Right ventricle myocardium superior (tissue), 1 donor: ENCODE results near the gene FRS3. TPM values are rescaled to one million over a fixed set of nuclear protein-coding genes. Genes with fewer than 3 reads are reported as not detected.

Source experiments
- ATAC-seq: fragments of 200-7000 bp; cut with Tn5 transposase; one replicate; pipeline ENCODE4 v1.9.1; 2020; ENCODE audit warnings: mild to moderate bottlenecking; ENCODE audit not compliant: poor library complexity
- DNase-seq: peaks from one replicate; pipeline ENCODE4 v3.0.0-alpha.2; 2020
- intact Hi-C: fragments of 100-400 bp; cut with DNase I; formaldehyde crosslinking; loops from one replicate; pipeline ENCODE4 v1.11.2; 2022
- total RNA-seq: library from RNA; stranded (reverse); fragmentation: NEBNext Ultra II Directional; extraction: Animal tissue kit (Norgen Biotek cat#: 25700); gene quantifications from one replicate; pipeline ENCODE4 v1.2.1, GENCODE V29; 2021
- donor health status: DM: no; HTN: yes; CAD: no; lungs with severe emphysema.

FRS3 gene
- total RNA-seq, 1 donor from 2014 or later = 4.8 TPM

GRCh38 chr6:41756354-41756753 is 23.3 kb downstream of the FRS3 start:
- no peak for ATAC-seq
- intact Hi-C loops = no loop called here
- peak; percentile 30 for DNase-seq

DNA sequence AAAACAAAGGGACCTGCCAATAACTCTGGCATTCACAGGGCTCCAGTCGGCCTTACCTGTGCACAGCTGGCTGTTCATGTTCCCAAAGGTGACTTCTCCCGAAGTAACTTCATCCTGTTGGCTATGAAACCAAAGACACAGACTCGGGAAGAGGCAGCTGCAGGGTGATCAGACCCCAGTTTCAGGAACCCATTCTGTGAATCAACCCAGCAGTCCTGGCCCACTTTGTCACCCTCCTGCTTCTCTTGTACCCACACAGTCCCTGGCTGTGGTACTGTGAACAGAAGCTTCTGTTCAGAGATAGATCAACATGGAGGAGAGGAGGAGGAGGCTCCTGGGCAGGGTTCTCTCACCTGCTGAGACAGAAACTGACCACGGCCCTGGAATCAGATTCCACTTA is 23.8 kb downstream of the FRS3 start:
- intact Hi-C loops = no loop called here
- no peak for ATAC-seq
- no peak for DNase-seq

GRCh38 chr6:41750374-41750773 is 29.3 kb downstream of the FRS3 start:
- DNase-seq (no peak), ATAC-seq (no peak)
- intact Hi-C loops = no loop called here

DNA sequence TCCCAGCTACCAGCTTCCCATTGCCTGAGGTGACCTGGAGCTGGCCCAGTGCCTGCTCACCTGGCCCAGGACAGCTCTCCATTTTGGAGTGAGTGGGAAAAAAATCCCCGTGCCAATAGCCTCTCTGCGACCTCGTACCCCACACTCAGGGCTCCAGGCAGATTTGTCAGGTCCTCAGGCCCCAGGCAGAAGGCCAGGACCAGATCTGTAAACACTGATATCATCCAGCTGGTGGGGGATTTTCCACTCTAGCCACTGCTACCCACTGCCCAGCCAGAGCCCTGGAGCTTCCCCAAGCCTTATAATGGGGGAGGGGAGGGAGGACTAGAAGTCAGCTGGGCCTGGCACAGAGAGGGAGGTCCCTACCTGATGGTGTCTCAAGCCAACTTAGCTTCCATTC is 31.2 kb downstream of the FRS3 start:
- ATAC-seq = no peak

GRCh38 chr6:41748102-41748477 is 31.6 kb downstream of the FRS3 start:
- ATAC-seq (no peak), DNase-seq (peak; percentile 3)
- intact Hi-C loops = no loop called here

More for the DNA sequence above, 31.2 kb downstream of the FRS3 start:
- intact Hi-C loops = no loop called here
- peak; percentile 17 for DNase-seq

- peak; percentile 1 for DNase-seq
- no peak for ATAC-seq
- intact Hi-C loops = no loop called here
These were observed 32.2 kb downstream of the FRS3 start, which contains the start of gene PGC for GRCh38 chr6:41747256-41748101. Gene PGC (minus strand): TSS chr6:41747397. CDS start chr6:41747334, 63 bp downstream.

- ATAC-seq (no peak), DNase-seq (peak; percentile 14)
- intact Hi-C loops = no loop called here
These were observed 33.6 kb downstream of the FRS3 start for GRCh38 chr6:41746107-41746506.

- no peak for ATAC-seq
- intact Hi-C loops = no loop called here
- DNase-seq = peak; percentile 10
These were observed 35.4 kb downstream of the FRS3 start for GRCh38 chr6:41744236-41744787.

- DNase-seq = peak; percentile 9
- intact Hi-C loops = no loop called here
- no peak for ATAC-seq
These were observed 36.1 kb downstream of the FRS3 start for GRCh38 chr6:41743406-41744235.

- ATAC-seq (no peak), DNase-seq (peak; percentile 38)
- intact Hi-C loops = no loop called here
These were observed 37.8 kb downstream of the FRS3 start for GRCh38 chr6:41741625-41742490.

DNA sequence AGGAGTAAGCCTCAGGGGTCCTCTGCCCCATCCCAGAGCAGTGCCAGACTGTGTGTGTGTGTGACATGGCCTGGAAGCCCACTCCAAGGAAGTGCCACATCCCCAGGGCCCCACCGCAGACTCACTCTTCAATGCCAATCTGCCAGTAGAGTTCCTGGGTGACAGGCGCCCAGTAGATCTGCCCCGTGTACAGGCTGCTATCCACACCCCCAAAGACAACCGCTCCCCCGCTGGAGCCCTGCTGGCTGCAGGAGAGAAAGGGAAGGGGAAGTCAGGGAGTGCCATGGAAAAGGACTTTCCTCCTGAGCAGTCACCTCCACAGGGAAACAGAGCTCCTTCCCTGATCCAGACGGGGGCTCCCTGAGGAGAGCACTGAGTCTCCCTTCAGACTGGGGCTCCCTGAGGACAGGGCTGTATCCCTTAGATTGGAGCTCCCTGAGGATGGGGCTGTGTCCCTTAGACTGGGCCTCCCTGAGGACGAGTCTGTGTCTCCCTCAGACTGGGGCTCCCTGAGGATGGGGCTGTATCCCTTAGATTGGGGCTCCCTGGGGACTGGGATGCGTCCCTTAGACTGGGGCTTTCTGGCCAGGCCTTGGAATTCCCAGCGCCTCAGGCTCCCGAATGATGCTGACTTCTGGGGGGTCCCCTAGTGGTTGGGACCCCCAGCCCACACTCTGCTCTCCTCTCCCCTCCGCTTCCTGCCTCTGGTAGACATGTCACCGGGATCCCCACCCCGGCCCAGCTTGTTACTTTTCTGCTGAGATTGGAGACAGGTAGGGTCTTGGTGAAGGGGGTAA is 39.1 kb downstream of the FRS3 start:
- peak; percentile 28 for DNase-seq
- no peak for ATAC-seq
- intact Hi-C loops = no loop called here

- no peak for DNase-seq
- no peak for ATAC-seq
- intact Hi-C loops = no loop called here
These were observed 40.7 kb downstream of the FRS3 start for GRCh38 chr6:41739041-41739440.

DNA sequence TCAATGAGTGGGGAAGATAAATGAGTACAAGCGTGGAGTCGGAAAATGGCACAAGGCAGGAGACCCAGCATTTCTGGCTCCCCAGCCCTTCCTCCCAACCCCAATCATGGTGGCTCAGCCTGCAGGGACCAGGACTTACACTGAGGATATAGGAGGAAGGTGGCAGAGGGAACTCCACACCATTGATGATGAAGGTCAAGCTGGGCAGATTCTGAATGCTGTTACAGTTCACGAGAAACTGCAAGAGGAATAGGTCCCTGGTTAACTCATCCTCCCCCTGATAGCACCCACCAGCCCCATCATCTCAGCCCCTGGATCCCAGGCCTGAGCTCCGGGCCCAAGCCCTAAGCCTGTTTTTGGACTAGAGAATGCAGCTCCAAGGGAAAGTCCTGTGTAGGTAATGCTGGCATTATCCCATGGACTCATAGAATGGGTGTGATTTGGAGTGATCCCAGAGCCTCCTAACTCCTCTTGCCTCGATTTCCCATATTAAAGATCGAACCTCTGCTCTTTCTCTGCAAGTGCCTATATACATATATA is 42.0 kb downstream of the FRS3 start:
- ATAC-seq (no peak), DNase-seq (no peak)
- intact Hi-C loops = no loop called here

- intact Hi-C loops = no loop called here
- no peak for DNase-seq
- no peak for ATAC-seq
These were observed 42.7 kb downstream of the FRS3 start for GRCh38 chr6:41736800-41737555.

GRCh38 chr6:41736186-41736733 is 43.4 kb downstream of the FRS3 start:
- ATAC-seq = no peak
- intact Hi-C loops = no loop called here
- DNase-seq = no peak

GRCh38 chr6:41735427-41736185 is 44.1 kb downstream of the FRS3 start, which contains the start of gene TFEB:
Gene TFEB (minus strand): TSS chr6:41735608. CDS start chr6:41691213, 44,395 bp downstream.
- peak; percentile 97 for DNase-seq
- ATAC-seq = peak; percentile 68
- intact Hi-C loops = loop anchor here (2.0 kb wide), 1 partner anchor 31 kb away; no protein-coding TSS in a partner anchor
